Transverse colon (tissue), 4 donors: Measurements from ENCODE around the gene TMEM74B. TPM values are rescaled to one million over a fixed set of nuclear protein-coding genes. Genes with fewer than 3 reads are reported as not detected.

Source experiments
- DNase-seq: peaks from one replicate; pipeline ENCODE4 v3.0.0-alpha.2; 2019
- H3K27ac ChIP-seq, 4 donors: fragments of 200-600 bp; sonication (generic); 2 replicates each; pipeline ENCODE4 v1.5.1; 2016 to 2018; ENCODE audit warnings: inconsistent platforms in 4 of 4
- H3K27me3 ChIP-seq: fragments of 200-600 bp; sonication (generic); 2 replicates; pipeline ENCODE4 v1.5.1; 2017; ENCODE audit warnings: inconsistent platforms
- H3K36me3 ChIP-seq, 4 donors: fragments of 200-600 bp; sonication (generic); 2 replicates each; pipeline ENCODE4 v1.5.1; 2017 to 2019; ENCODE audit warnings: inconsistent platforms in 4 of 4
- H3K4me1 ChIP-seq, 4 donors: fragments of 200-600 bp; sonication (generic); 2 replicates each; pipeline ENCODE4 v1.5.1; 2017 to 2020; ENCODE audit warnings: inconsistent platforms in 4 of 4
- H3K4me3 ChIP-seq, 4 donors: fragments of 200-600 bp; sonication (generic); 1 replicate in 1 of 4; 2 replicates in 3 of 4; pipeline versions ENCODE4 v1.5.1 to v1.6.1; 2017 to 2019; ENCODE audit warnings: inconsistent platforms in 4 of 4
- H3K9me3 ChIP-seq, 2 donors: fragments of 200-600 bp; sonication (generic); 2 replicates each; pipeline ENCODE4 v1.5.1; 2017 to 2019; ENCODE audit warnings: inconsistent platforms in 2 of 2
- CTCF ChIP-seq, 5 experiments: fragments of 200-600 bp in 3 of 5; fragments of 450-650 bp in 2 of 5; sonication (generic) in 3 of 5; IDR thresholded peaks; 1 replicate in 2 of 5; 2 replicates in 3 of 5; pipeline ENCODE4 v1.5.1; 2016 to 2017; ENCODE audit warnings: antibody characterized with exemption in 5 of 5, inconsistent platforms in 3 of 5, mild to moderate bottlenecking in 2 of 5, moderate library complexity in 1 of 5
- EP300 ChIP-seq: sonication (generic); formaldehyde crosslinking; IDR thresholded peaks from one replicate; pipeline ENCODE4 v1.6.1; 2017; ENCODE audit warnings: antibody characterized with exemption, low read depth
- POLR2A ChIP-seq: fragments of 450-650 bp; IDR thresholded peaks from one replicate; pipeline ENCODE4 v1.6.1; 2016; ENCODE audit warnings: antibody characterized with exemption, mild to moderate bottlenecking, moderate library complexity
- POLR2AphosphoS5 ChIP-seq, 3 donors: sonication (generic); formaldehyde crosslinking; IDR thresholded peaks; one replicate each; pipeline ENCODE4 v1.6.1; 2016; ENCODE audit warnings: antibody characterized with exemption in 3 of 3
- WGBS, 2 donors: methylation state at CpG; one replicate each; pipeline ENCODE4 v1.1.5; 2018; ENCODE audit warnings: low coverage in 1 of 2; 5-methylcytosine and 5-hydroxymethylcytosine counted together
- in situ Hi-C, 4 donors: fragments of 200-750 bp; cut with MboI; loops; one replicate each; pipeline versions ENCODE4 v1.15.0 to v1.15.1; 2017; ENCODE audit warnings: low sequenced_read_pairs in 3 of 4, low pct_ligation_motif_present in 1 of 4, low pct_unique_long_range_greater_than_20kb in 1 of 4
- intact Hi-C: fragments of 100-400 bp; cut with DNase I; formaldehyde crosslinking; loops from one replicate; pipeline ENCODE4 v1.15.1; 2023; ENCODE audit warnings: low total_unique reads
- total RNA-seq, 4 donors: library from RNA; depleted of rRNA; stranded (reverse); fragments of >200 nt; gene quantifications; one replicate each; pipeline ENCODE4 v1.1.0, GENCODE V29; 2016

The TMEM74B gene
- total RNA-seq, 4 donors from 2014 or later, result 0.96 to 10.5 (median 4.0) TPM; not detected in 1

GRCh38 chr20:1183153-1183552, 1.6 kb downstream of the TMEM74B start:
- DNase-seq, result no peak
- H3K27ac ChIP-seq, result no peak overlapping the region
- no peaks in the 10 kb centered on the region for H3K36me3 ChIP-seq
- in situ Hi-C loops (no loop called here), intact Hi-C loops (no loop called here)
- WGBS, 2 donors, result 53 to 79% methylated on average over 4 to 6 of the region's 6 CpGs
- no peak overlapping the region for H3K4me3 ChIP-seq
- H3K4me1 ChIP-seq, result peaks cover 7 to 24% (median 22%) of the 10 kb centered on the region in 4 donors
- H3K9me3 ChIP-seq, result no peaks in the 10 kb centered on the region
- TF ChIP-seq EP300, result no peak
- TF ChIP-seq POLR2AphosphoS5 (IDR thresholded peaks at IDR 0.05), result no peak
- TF ChIP-seq POLR2A, result no peak
- TF ChIP-seq CTCF (IDR thresholded peaks at IDR 0.05), result no peak
- peaks cover 25% of the 10 kb centered on the region for H3K27me3 ChIP-seq

GRCh38 chr20:1182106-1182505, 2.7 kb downstream of the TMEM74B start:
- no peaks in the 10 kb centered on the region for H3K36me3 ChIP-seq
- no peak for TF ChIP-seq POLR2A
- TF ChIP-seq POLR2AphosphoS5 (IDR thresholded peaks at IDR 0.05), result no peak
- TF ChIP-seq CTCF (IDR thresholded peaks at IDR 0.05), result no peak
- no peak for TF ChIP-seq EP300
- 47 to 66% methylated on average over 3 to 4 of the region's 4 CpGs for WGBS, 2 donors
- intact Hi-C loops (no loop called here), in situ Hi-C loops (no loop called here)
- peaks cover 25% of the 10 kb centered on the region for H3K27me3 ChIP-seq
- DNase-seq, result no peak
- H3K27ac ChIP-seq, result no peak overlapping the region
- H3K4me3 ChIP-seq, result no peak overlapping the region
- peaks cover 7 to 19% (median 15%) of the 10 kb centered on the region in 4 donors for H3K4me1 ChIP-seq
- no peaks in the 10 kb centered on the region for H3K9me3 ChIP-seq

- Histone ChIP-seq H3K27ac (no peak overlapping the region), H3K9me3 (no peaks in the 10 kb centered on the region), H3K4me1 (peaks cover 6 to 15% (median 13%) of the 10 kb centered on the region in 4 donors), H3K4me3 (no peak overlapping the region), H3K36me3 (no peaks in the 10 kb centered on the region), H3K27me3 (peaks cover 24% of the 10 kb centered on the region)
- intact Hi-C loops, result no loop called here
- TF ChIP-seq POLR2A (no peak), CTCF (IDR thresholded peaks at IDR 0.05) (no peak), POLR2AphosphoS5 (IDR thresholded peaks at IDR 0.05) (no peak), EP300 (no peak)
- WGBS, 2 donors, result 92% methylated on average over 27 of the region's 27 CpGs; no CpG with 5 or more reads in 1 of the 2 donors
- DNase-seq, result no peak
- in situ Hi-C loops, result no loop called here
Measured at GRCh38 chr20:1180949-1181348, 3.8 kb downstream of the TMEM74B start.

- 90 to 95% methylated on average over 3 of the region's 3 CpGs for WGBS, 2 donors
- no peak for DNase-seq
- H3K4me1 ChIP-seq, result no peaks in the 10 kb centered on the region
Measured at GRCh38 chr20:1178623-1179022, 6.2 kb downstream of the TMEM74B start.

More at GRCh38 chr20:1178623-1179022, 6.2 kb downstream of the TMEM74B start:
- Histone ChIP-seq H3K4me3 (no peak overlapping the region), H3K27ac (no peak overlapping the region), H3K36me3 (no peaks in the 10 kb centered on the region), H3K27me3 (peaks cover under 1% of the 10 kb centered on the region), H3K9me3 (no peaks in the 10 kb centered on the region)
- no peak for TF ChIP-seq POLR2A
- TF ChIP-seq EP300, result no peak
- no peak for TF ChIP-seq CTCF (IDR thresholded peaks at IDR 0.05)
- TF ChIP-seq POLR2AphosphoS5 (IDR thresholded peaks at IDR 0.05), result no peak
- intact Hi-C loops (no loop called here), in situ Hi-C loops (no loop called here)
